Measurements from ENCODE around the gene TMSB15A. TPM values are rescaled to one million over a fixed set of nuclear protein-coding genes. Genes with fewer than 3 reads are reported as not detected.

Gene TMSB15A
- 0.55 to 0.66 TPM (median 0.61 TPM) in 5 replicates for total RNA-seq (2022; extraction: Qiagen RNA extraction; ENCODE audit: low read depth)

DNA sequence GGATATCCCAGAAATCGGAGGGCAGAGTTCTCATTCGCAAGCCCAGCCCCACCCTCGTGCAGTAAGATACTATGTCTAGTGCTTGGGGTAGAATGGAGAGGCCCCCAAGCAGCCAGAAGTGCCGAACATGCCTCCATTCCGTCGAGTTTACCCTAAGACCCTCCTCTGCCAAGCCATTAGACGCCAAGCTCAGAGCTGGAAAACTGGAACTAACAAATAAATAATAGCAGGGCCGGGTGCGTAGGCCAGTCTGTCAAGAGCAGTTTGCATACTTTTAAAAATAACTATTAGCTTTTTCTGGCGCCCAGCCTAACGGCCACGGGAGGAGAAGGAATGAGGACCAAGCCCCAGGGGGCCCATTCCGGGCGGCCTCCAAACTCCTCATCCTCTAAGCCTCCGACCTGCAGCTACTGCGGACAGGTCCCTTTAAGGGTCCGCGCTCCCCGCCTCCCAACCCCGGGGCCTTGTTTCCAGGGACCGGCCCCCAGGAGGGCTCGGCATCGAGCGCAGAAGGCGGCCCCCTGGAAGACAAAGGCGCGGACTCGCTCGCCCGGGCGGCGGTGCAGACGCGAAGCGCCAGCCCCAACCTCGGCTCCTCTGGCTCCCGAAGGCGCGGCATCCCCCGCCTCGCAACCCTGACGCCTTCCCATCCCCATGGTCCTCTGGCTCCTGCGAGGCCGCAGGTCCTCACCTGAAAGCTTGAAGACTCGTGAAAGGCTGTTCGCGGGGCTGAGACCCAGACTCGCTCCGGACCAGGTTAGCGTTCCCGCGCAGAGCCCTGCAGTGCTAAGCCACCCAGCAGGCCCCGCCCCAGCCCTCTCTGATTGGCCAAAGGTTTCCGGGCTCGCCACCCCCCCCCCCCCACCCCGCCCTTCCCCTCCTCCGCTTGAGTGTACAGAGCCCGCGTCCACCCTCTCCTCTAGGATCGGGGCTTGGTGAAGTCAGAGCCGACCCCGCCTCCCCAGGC, at the start of gene TMSB15A:
Gene TMSB15A (minus strand): TSS at position 765 of the 967 bp plus-strand sequence.

DNA sequence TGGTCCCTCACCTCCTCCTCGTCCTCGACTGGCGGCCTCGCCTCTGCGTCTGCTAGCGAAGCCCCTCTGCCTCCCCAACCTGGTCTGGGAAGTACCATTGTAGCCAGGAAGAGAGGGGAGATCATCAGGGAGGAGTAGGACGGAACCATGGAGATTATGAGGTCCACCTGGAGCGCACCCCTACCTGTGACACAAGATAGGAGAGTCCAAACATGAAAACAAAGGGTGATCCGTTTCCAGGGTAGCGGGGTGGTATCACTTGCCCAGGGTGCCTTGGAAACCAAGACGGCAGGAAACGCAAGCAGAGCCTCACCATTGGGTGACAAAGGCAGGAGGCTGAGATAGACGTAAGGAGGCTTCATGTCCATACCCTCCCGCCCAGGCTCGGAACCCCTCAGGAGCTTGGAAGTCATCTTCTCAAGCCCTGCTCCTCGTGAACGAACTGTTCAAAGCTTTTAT, 44.7 kb downstream of the TMSB15A start, which contains the start of gene TCP11X2:
Gene TCP11X2 (minus strand): TSS at position 51 of the 459 bp plus-strand sequence.

Other genes with a start within 250 kb of the TMSB15A start
- gene NXF2B, start 76.7 kb downstream of the TMSB15A start, total RNA-seq (2022; extraction: Qiagen RNA extraction; ENCODE audit: low read depth) = not detected in 5 replicates
- not detected in 5 replicates for gene TCP11X2, start 44.9 kb downstream of the TMSB15A start, total RNA-seq (2022; extraction: Qiagen RNA extraction; ENCODE audit: low read depth)
- gene ARMCX5, start 82.8 kb upstream of the TMSB15A start, total RNA-seq (2022; extraction: Qiagen RNA extraction; ENCODE audit: low read depth) = 7.5 to 13.8 TPM (median 9.2 TPM) in 5 replicates
- gene GPRASP1, start 134.7 kb upstream of the TMSB15A start, total RNA-seq (2022; extraction: Qiagen RNA extraction; ENCODE audit: low read depth) = 0.29 to 0.47 TPM (median 0.37 TPM) in 5 replicates
- gene GPRASP2, start 195.7 kb upstream of the TMSB15A start, total RNA-seq (2022; extraction: Qiagen RNA extraction; ENCODE audit: low read depth) = 4.7 to 7.2 TPM (median 6.9 TPM) in 5 replicates
- 3.2 to 4.7 TPM (median 3.9 TPM) in 5 replicates for gene GPRASP3, start 204.0 kb upstream of the TMSB15A start, total RNA-seq (2022; extraction: Qiagen RNA extraction; ENCODE audit: low read depth)